ENCODE results near the gene CT47B1.

The CT47B1 gene

DNA sequence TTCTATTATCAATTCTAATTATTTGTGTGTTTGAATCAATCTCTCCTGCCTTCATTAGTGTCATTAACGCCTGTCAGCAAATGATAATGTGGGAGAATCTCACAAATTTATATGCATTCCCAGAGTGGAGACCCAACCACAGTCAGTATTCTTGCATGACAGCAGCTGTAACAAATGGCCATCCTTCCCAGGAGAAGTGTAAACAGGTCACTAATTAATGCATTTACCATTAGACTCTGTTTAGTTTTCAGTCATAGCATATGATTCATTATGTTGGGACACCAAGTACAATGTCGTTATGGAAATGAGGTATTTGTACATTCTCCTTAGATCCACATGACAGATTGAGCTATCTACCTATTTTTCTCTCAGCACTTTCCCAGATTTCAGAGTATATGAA is 50.5 kb downstream of the CT47B1 start:
- DNase-seq: no peak
- Histone ChIP-seq H3K4me3 (ENCODE audit: low read depth, low read length) (no peak overlapping the region), H3K9me3 (ENCODE audit: severe bottlenecking) (no peaks in the 10 kb centered on the region), H3K27me3 (ENCODE audit: insufficient read depth, low read depth, severe bottlenecking) (peaks cover 5% of the 10 kb centered on the region), H3K36me3 (no peaks in the 10 kb centered on the region), H3K27ac (no peak overlapping the region)
- TF ChIP-seq, protein P1, sequence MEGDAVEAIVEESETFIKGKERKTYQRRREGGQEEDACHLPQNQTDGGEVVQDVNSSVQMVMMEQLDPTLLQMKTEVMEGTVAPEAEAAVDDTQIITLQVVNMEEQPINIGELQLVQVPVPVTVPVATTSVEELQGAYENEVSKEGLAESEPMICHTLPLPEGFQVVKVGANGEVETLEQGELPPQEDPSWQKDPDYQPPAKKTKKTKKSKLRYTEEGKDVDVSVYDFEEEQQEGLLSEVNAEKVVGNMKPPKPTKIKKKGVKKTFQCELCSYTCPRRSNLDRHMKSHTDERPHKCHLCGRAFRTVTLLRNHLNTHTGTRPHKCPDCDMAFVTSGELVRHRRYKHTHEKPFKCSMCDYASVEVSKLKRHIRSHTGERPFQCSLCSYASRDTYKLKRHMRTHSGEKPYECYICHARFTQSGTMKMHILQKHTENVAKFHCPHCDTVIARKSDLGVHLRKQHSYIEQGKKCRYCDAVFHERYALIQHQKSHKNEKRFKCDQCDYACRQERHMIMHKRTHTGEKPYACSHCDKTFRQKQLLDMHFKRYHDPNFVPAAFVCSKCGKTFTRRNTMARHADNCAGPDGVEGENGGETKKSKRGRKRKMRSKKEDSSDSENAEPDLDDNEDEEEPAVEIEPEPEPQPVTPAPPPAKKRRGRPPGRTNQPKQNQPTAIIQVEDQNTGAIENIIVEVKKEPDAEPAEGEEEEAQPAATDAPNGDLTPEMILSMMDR (IDR thresholded peaks at IDR 0.05; ENCODE audit: low read depth, low read length): no peak

DNA sequence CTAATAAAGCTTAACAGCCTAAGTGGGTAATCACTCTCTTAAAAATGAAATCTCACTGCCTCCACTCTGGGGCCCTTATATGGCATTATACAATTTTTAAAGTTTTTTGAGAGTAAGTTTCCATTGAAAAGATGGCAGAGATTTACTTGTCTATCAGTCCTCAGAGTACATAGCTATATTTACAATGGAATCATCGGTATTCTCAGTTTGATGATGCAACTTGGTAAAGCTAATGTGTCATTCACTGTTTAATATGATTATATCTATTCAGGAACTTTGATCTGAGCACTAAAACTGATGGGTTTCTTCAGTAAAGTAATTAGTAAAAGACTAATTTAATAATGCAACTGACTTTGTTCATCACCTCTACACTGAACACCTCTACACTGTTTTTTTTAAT is 51.6 kb downstream of the CT47B1 start:
- no peaks in the 10 kb centered on the region for H3K36me3 ChIP-seq
- peaks cover 5% of the 10 kb centered on the region for H3K27me3 ChIP-seq (ENCODE audit: insufficient read depth, low read depth, severe bottlenecking)
- H3K4me3 ChIP-seq (ENCODE audit: low read depth, low read length): no peak overlapping the region
- no peaks in the 10 kb centered on the region for H3K9me3 ChIP-seq (ENCODE audit: severe bottlenecking)
- H3K27ac ChIP-seq: no peak overlapping the region
- TF ChIP-seq, protein P1 (IDR thresholded peaks at IDR 0.05; ENCODE audit: low read depth, low read length): no peak
- DNase-seq: no peak

DNA sequence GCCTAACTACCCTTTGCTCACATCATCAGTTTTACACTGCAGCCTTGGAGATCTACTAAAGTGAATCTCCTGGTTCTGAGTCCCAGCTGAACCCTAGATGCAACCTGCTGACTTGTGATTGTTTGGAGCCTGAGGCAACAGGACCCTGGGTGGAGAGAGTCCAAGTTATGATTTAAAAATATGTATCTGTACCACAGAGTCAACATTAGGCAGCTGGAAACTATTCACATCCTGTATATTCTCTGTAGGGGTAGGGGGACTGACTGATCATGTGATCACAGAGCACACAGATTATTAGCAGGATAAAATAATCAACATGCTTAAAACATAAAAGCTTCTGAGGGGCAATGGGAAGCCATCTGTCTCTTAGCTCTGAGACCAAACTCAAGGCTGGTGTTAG is 52.1 kb downstream of the CT47B1 start:
- Histone ChIP-seq H3K27me3 (ENCODE audit: insufficient read depth, low read depth, severe bottlenecking) (peaks cover 5% of the 10 kb centered on the region), H3K4me3 (ENCODE audit: low read depth, low read length) (no peak overlapping the region), H3K36me3 (no peaks in the 10 kb centered on the region), H3K9me3 (ENCODE audit: severe bottlenecking) (no peaks in the 10 kb centered on the region), H3K27ac (no peak overlapping the region)
- no peak for DNase-seq
- TF ChIP-seq, protein P1 (IDR thresholded peaks at IDR 0.05; ENCODE audit: low read depth, low read length): no peak

Data from WERI-Rb-1 (cell line).